GM19467 (cell line): Measurements from ENCODE around the gene ENO1.

ENCODE experiments used
- ATAC-seq: cut with Tn5 transposase; IDR thresholded peaks from one replicate; pipeline ENCODE4 v1.9.1; 2021; ENCODE audit warnings: mild to moderate bottlenecking, moderate library complexity; ENCODE audit not compliant: unreplicated experiment

ENO1 gene

DNA sequence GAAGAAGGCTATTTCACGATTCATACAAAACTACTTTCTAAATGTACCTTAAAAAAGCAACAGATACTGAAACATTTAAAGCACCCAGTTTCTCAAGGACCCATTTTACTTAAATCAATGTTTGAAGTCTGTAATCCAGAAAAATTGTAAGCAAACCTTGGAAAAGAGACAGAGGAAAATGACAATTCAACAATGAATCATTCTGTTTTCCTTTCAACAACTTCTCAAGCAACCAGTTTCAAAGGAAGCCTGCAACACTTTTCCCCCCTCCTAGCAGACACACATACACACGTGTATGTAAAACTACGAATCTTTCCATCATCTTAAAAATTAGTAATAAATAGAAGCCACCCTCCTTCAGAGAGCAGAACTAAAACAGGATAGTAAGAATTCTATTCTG is 62.2 kb downstream of the ENO1 start:
- no peak for ATAC-seq

GRCh38 chr1:8815582-8816151 is 62.8 kb downstream of the ENO1 start:
- ATAC-seq, result no peak

GRCh38 chr1:8814865-8815264 is 63.6 kb downstream of the ENO1 start:
- ATAC-seq, result no peak

- ATAC-seq, result no peak
These were observed 64.5 kb downstream of the ENO1 start for GRCh38 chr1:8813991-8814390.

DNA sequence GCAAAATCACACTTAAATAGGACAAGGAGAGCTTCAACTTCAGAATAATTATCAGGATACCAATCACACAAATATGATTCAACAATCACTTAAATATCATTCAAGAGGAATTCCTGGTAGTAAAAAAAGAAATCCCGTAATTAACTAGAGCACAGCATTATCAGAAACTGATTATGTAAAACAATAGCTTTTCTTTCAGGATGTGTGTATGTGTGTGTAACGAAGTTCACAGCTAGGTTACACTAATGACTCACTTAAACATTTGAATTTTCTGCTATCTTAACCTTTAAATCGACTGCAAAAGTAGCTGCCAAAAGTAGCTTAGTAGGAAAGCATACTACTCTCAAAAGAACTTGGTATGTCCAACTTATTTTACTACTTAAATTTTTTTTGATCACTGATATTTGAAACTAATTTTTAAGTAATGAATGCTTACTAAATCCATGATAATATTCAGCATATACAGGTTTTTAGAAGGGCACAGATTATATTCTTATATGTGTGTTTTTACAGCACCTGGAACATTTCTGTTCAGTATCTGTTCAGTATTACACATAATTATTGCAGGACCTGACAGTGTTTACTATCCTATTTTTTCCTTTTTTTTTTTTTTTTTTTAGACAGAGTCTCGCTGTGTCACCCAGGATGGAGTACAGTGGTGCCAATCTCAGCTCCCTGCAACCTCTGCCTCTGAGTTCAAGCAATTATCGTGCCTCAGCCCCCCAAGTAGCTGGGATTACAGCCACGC is 65.3 kb downstream of the ENO1 start:
- ATAC-seq, result no peak

- no peak for ATAC-seq
These were observed 66.4 kb downstream of the ENO1 start for GRCh38 chr1:8812081-8812480.
